GM21723 (cell line): Measurements from ENCODE around the gene TBC1D8.

ENCODE experiments used
- ATAC-seq: cut with Tn5 transposase; IDR thresholded peaks from one replicate; pipeline ENCODE4 v1.9.1; 2021; ENCODE audit warnings: mild to moderate bottlenecking, moderate library complexity; ENCODE audit not compliant: unreplicated experiment

TBC1D8 gene

GRCh38 chr2:101113441-101114267 lies 37.5 kb downstream of the TBC1D8 start:
- no peak for ATAC-seq

GRCh38 chr2:101112772-101113157 lies 38.4 kb downstream of the TBC1D8 start:
- ATAC-seq = no peak

- ATAC-seq = no peak
Observed at GRCh38 chr2:101111917-101112771, 39.0 kb downstream of the TBC1D8 start.

GRCh38 chr2:101111262-101111838 lies 39.8 kb downstream of the TBC1D8 start:
- ATAC-seq = no peak

GRCh38 chr2:101109451-101110118 lies 41.6 kb downstream of the TBC1D8 start:
- no peak for ATAC-seq

GRCh38 chr2:101108357-101108756 lies 42.8 kb downstream of the TBC1D8 start:
- no peak for ATAC-seq

- ATAC-seq = no peak
Observed at GRCh38 chr2:101107241-101107640, 43.9 kb downstream of the TBC1D8 start.

- ATAC-seq = no peak
Observed at GRCh38 chr2:101106453-101107181, 44.6 kb downstream of the TBC1D8 start.

GRCh38 chr2:101105654-101106053 lies 45.5 kb downstream of the TBC1D8 start:
- no peak for ATAC-seq

- ATAC-seq = no peak
Observed at GRCh38 chr2:101097638-101098037, 53.5 kb downstream of the TBC1D8 start.

- ATAC-seq = no peak
Observed at GRCh38 chr2:101096619-101097142, 54.5 kb downstream of the TBC1D8 start.

- no peak for ATAC-seq
Observed at GRCh38 chr2:101094351-101094750, 56.8 kb downstream of the TBC1D8 start.

- ATAC-seq = no peak
Observed at GRCh38 chr2:101089942-101090799, 61.0 kb downstream of the TBC1D8 start.

GRCh38 chr2:101089419-101089818 lies 61.8 kb downstream of the TBC1D8 start:
- peak; percentile 86 for ATAC-seq

- ATAC-seq = no peak
Observed at GRCh38 chr2:101087638-101088037, 63.5 kb downstream of the TBC1D8 start.

GRCh38 chr2:101083613-101084012 lies 67.6 kb downstream of the TBC1D8 start:
- ATAC-seq = no peak

- ATAC-seq = no peak
Observed at GRCh38 chr2:101082998-101083397, 68.2 kb downstream of the TBC1D8 start.

GRCh38 chr2:101081375-101081907 lies 69.7 kb downstream of the TBC1D8 start:
- ATAC-seq = no peak
